Forelimb muscle (tissue), 1 donor: Measurements from ENCODE around the gene CNNM3. TPM values are rescaled to one million over a fixed set of nuclear protein-coding genes. Genes with fewer than 3 reads are reported as not detected.
"Not testable (repeated sequence)": the region's sequence is repeated elsewhere in the genome, so short reads cannot be mapped to it uniquely, and the experiment has no call there.

Experiments
- DNase-seq: peaks from one replicate; pipeline ENCODE4 v3.0.0-alpha.2; 2013; ENCODE audit warnings: low read depth
- polyA plus RNA-seq: library from polyadenylated mRNA; unstranded; fragments of 120-200 nt; gene quantifications from one replicate; pipeline ENCODE4 v1.2.1, GENCODE V29; 2013; ENCODE audit not compliant: insufficient read length

Gene CNNM3
- polyA plus RNA-seq, 1 donor, result 21.6 TPM

GRCh38 chr2:96861074-96861473 lies 45.0 kb downstream of the CNNM3 start:
- no peak for DNase-seq

GRCh38 chr2:96863056-96863455 lies 47.0 kb downstream of the CNNM3 start:
- DNase-seq, result not testable (repeated sequence)

- DNase-seq, result no peak
Observed at GRCh38 chr2:96863575-96864342, 47.7 kb downstream of the CNNM3 start.

- no peak for DNase-seq
Observed at GRCh38 chr2:96864343-96865091, 48.4 kb downstream of the CNNM3 start.

GRCh38 chr2:96865654-96866053 lies 49.6 kb downstream of the CNNM3 start:
- DNase-seq, result no peak

- DNase-seq, result no peak
Observed at GRCh38 chr2:96866149-96866548, 50.1 kb downstream of the CNNM3 start.

GRCh38 chr2:96866586-96866985 lies 50.5 kb downstream of the CNNM3 start:
- DNase-seq, result no peak

GRCh38 chr2:96866986-96867755 lies 51.1 kb downstream of the CNNM3 start:
- DNase-seq, result no peak

GRCh38 chr2:96867756-96868554 lies 51.9 kb downstream of the CNNM3 start:
- no peak for DNase-seq

- DNase-seq, result peak; percentile 70
Observed at GRCh38 chr2:96868555-96869280, 52.6 kb downstream of the CNNM3 start.

GRCh38 chr2:96869281-96869821 lies 53.3 kb downstream of the CNNM3 start:
- no peak for DNase-seq

- no peak for DNase-seq
Observed at GRCh38 chr2:96869822-96870625, 54.0 kb downstream of the CNNM3 start, which contains the start of gene SEMA4C. TSS of gene SEMA4C (minus strand) at chr2:96870080. CDS start at chr2:96867886, 2,194 bp downstream.

- DNase-seq, result no peak
Observed at GRCh38 chr2:96870626-96871255, 54.7 kb downstream of the CNNM3 start.

GRCh38 chr2:96872591-96873349 lies 56.7 kb downstream of the CNNM3 start:
- no peak for DNase-seq

GRCh38 chr2:96873651-96874096 lies 57.6 kb downstream of the CNNM3 start:
- DNase-seq, result no peak

- DNase-seq, result no peak
Observed at GRCh38 chr2:96874198-96874831, 58.2 kb downstream of the CNNM3 start.

- DNase-seq, result no peak
Observed at GRCh38 chr2:96875498-96876268, 59.6 kb downstream of the CNNM3 start.
